ENCODE data around the gene WT1. TPM values are rescaled to one million over a fixed set of nuclear protein-coding genes. Genes with fewer than 3 reads are reported as not detected.

Gene WT1
- 0.14 TPM for polyA plus RNA-seq (2013, experiment 1 of 2)
- polyA plus RNA-seq (2013, experiment 2 of 2): 0.15 TPM

DNA sequence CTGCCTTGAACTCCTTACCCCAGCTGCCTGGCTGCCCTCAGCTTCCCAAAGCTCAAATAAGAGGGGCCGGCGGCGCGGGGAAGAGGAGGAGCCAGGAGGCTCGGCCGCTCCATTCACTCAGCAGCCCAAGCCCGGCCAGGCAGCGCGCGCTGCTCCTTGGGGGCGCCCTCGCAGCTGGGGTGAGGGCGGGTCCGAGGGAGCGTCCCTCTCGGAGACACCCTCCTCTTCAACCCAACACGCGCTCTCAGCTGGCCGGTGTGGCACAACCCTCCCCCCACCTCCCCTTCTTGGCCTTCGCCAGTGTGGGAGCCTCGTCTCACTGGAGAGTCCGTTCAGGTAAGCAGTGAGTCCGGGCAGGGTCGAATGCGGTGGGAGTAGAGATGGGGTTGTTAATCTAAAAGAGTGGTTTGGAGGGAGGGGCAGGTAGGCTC is at the start of gene WT1:
Gene WT1 (minus strand): TSS at position 29 of the 431 bp plus-strand sequence.
- Histone ChIP-seq H3K18ac (ENCODE audit: low read depth in 1 of 2, low read length in 2 of 2) (peak within 1 kb of the TSS; percentile 12 to 21), H3K4ac (ENCODE audit: low read depth in 1 of 2, low read length in 2 of 2) (no peak within 1 kb of the TSS), H2AK5ac (ENCODE audit: low read length, severe bottlenecking) (no peak within 1 kb of the TSS), H3K79me1 (replicated peaks; ENCODE audit: low read length, poor library complexity, severe bottlenecking) (no peaks in the 10 kb centered on the region), H2BK12ac (ENCODE audit: low read length in 2 of 2) (no peak within 1 kb of the TSS), H2AFZ (ENCODE audit: low read depth, low read length) (no peak within 1 kb of the TSS), H3K27ac (ENCODE audit: low read length, poor library complexity, severe bottlenecking) (no peak within 1 kb of the TSS), H2BK5ac (ENCODE audit: low read depth, low read length, poor library complexity, severe bottlenecking) (no peak within 1 kb of the TSS), H3K4me3 (ENCODE audit: insufficient read depth in 1 of 2, low read depth in 1 of 2, low read length in 2 of 2) (peak within 1 kb of the TSS in 1 of 2 experiments; percentile 31), H2BK15ac (ENCODE audit: low read depth, poor library complexity, severe bottlenecking) (no peak within 1 kb of the TSS), H4K8ac (ENCODE audit: low read length) (no peak within 1 kb of the TSS), H2BK120ac (ENCODE audit: low read depth, low read length) (no peak within 1 kb of the TSS), H3K9me3 (ENCODE audit: control insufficient read depth, low read length) (peaks cover 3% of the 10 kb centered on the region), H4K91ac (ENCODE audit: low read length) (peak within 1 kb of the TSS; percentile 23), H3K36me3 (ENCODE audit: control insufficient read depth in 1 of 2, insufficient read depth in 2 of 2, low read depth in 1 of 2, low read length in 2 of 2) (no peaks in the 10 kb centered on the region), H3K23ac (ENCODE audit: low read length in 2 of 2) (peak within 1 kb of the TSS in 1 of 2 experiments; percentile 93), H3K14ac (ENCODE audit: low read length in 2 of 2) (peak within 1 kb of the TSS in 1 of 2 experiments; percentile 18), H3K4me2 (ENCODE audit: low read length, poor library complexity, severe bottlenecking) (peak within 1 kb of the TSS; percentile 16), H3K4me1 (ENCODE audit: control insufficient read depth, insufficient read depth, low read depth, low read length) (peaks cover 33% of the 10 kb centered on the region), H3K9ac (ENCODE audit: low read length) (no peak within 1 kb of the TSS), H3K27me3 (ENCODE audit: control insufficient read depth in 1 of 2, insufficient read depth in 1 of 2, low read length in 2 of 2) (peaks cover 94 to 95% of the 10 kb centered on the region in 2 experiments)
- no peak for DNase-seq
- under 1% methylated on average over 9 of the region's 25 CpGs for WGBS

DNA sequence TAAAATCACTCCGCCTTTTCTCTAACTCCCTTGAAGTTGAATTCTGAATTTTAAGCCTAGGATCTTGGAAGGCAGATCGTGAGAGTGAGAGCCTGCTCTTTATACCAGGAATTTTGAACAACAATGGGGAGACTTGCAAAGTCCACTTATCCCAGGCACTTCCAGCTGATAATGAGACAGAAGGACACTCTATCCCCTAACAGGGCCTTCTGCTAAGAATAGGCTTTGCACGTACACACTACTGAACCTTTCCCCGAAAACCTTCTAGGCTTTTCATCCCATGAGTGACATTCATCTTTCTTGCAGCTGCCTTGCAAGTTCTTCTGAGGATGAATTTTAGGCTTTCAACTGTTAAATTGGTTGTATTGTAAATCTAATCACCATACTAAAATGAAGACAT is 44.0 kb upstream of the WT1 start:
- no peak overlapping the region for H3K18ac ChIP-seq (ENCODE audit: low read depth in 1 of 2, low read length in 2 of 2)
- H3K9me3 ChIP-seq (ENCODE audit: control insufficient read depth, low read length): no peaks in the 10 kb centered on the region
- no peaks in the 10 kb centered on the region for H3K4me1 ChIP-seq (ENCODE audit: control insufficient read depth, insufficient read depth, low read depth, low read length)
- no peak overlapping the region for H2AK5ac ChIP-seq (ENCODE audit: low read length, severe bottlenecking)
- peaks cover 0 to 31% of the 10 kb centered on the region in 2 experiments for H3K27me3 ChIP-seq (ENCODE audit: control insufficient read depth in 1 of 2, insufficient read depth in 1 of 2, low read length in 2 of 2)
- H3K4ac ChIP-seq (ENCODE audit: low read depth in 1 of 2, low read length in 2 of 2): no peak overlapping the region
- WGBS: 80% methylated on average over 4 of the region's 4 CpGs
- no peak overlapping the region for H4K8ac ChIP-seq (ENCODE audit: low read length)
- H3K4me2 ChIP-seq (ENCODE audit: low read length, poor library complexity, severe bottlenecking): no peak overlapping the region
- H3K27ac ChIP-seq (ENCODE audit: low read length, poor library complexity, severe bottlenecking): no peak overlapping the region
- no peak overlapping the region for H2BK5ac ChIP-seq (ENCODE audit: low read depth, low read length, poor library complexity, severe bottlenecking)
- H2BK15ac ChIP-seq (ENCODE audit: low read depth, poor library complexity, severe bottlenecking): no peak overlapping the region
- H3K79me1 ChIP-seq (replicated peaks; ENCODE audit: low read length, poor library complexity, severe bottlenecking): no peaks in the 10 kb centered on the region
- no peak overlapping the region for H2BK12ac ChIP-seq (ENCODE audit: low read length in 2 of 2)
- no peaks in the 10 kb centered on the region for H3K36me3 ChIP-seq (ENCODE audit: control insufficient read depth in 1 of 2, insufficient read depth in 2 of 2, low read depth in 1 of 2, low read length in 2 of 2)
- no peak overlapping the region for H2AFZ ChIP-seq (ENCODE audit: low read depth, low read length)
- H2BK120ac ChIP-seq (ENCODE audit: low read depth, low read length): no peak overlapping the region
- no peak overlapping the region for H3K23ac ChIP-seq (ENCODE audit: low read length in 2 of 2)
- no peak overlapping the region for H4K91ac ChIP-seq (ENCODE audit: low read length)
- no peak overlapping the region for H3K4me3 ChIP-seq (ENCODE audit: insufficient read depth in 1 of 2, low read depth in 1 of 2, low read length in 2 of 2)
- no peak for DNase-seq
- no peak overlapping the region for H3K9ac ChIP-seq (ENCODE audit: low read length)
- H3K14ac ChIP-seq (ENCODE audit: low read length in 2 of 2): no peak overlapping the region

DNA sequence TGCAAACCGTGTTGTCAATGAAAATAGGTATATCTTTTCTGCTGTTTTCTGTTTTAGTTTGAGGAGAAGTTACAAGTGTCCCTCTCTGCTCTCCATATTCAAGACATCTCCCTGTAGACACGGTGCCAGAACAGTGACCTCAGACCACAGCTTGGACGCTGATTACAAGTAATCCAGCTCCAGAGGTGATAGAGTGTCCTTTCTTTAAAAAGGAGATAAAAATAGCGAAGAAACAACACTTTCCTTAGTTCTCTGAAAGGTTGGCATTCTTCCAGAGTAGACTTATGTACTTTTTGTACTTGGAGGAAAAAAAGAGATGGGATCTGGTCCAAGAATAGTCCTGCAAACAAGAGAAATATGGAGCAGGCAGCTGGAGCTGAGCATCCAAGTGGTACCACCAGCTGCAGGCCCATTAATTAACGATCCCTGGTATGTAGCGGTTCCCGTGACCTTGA is 43.0 kb upstream of the WT1 start:
- Histone ChIP-seq H2BK120ac (ENCODE audit: low read depth, low read length) (no peak overlapping the region), H2AFZ (ENCODE audit: low read depth, low read length) (no peak overlapping the region), H3K79me1 (replicated peaks; ENCODE audit: low read length, poor library complexity, severe bottlenecking) (no peaks in the 10 kb centered on the region), H3K9ac (ENCODE audit: low read length) (no peak overlapping the region), H2BK5ac (ENCODE audit: low read depth, low read length, poor library complexity, severe bottlenecking) (no peak overlapping the region), H3K14ac (ENCODE audit: low read length in 2 of 2) (no peak overlapping the region), H3K23ac (ENCODE audit: low read length in 2 of 2) (no peak overlapping the region), H4K8ac (ENCODE audit: low read length) (no peak overlapping the region), H3K27ac (ENCODE audit: low read length, poor library complexity, severe bottlenecking) (no peak overlapping the region), H3K18ac (ENCODE audit: low read depth in 1 of 2, low read length in 2 of 2) (no peak overlapping the region), H3K9me3 (ENCODE audit: control insufficient read depth, low read length) (no peaks in the 10 kb centered on the region), H3K27me3 (ENCODE audit: control insufficient read depth in 1 of 2, insufficient read depth in 1 of 2, low read length in 2 of 2) (peaks cover 0 to 31% of the 10 kb centered on the region in 2 experiments), H3K36me3 (ENCODE audit: control insufficient read depth in 1 of 2, insufficient read depth in 2 of 2, low read depth in 1 of 2, low read length in 2 of 2) (no peaks in the 10 kb centered on the region), H3K4me2 (ENCODE audit: low read length, poor library complexity, severe bottlenecking) (no peak overlapping the region), H2AK5ac (ENCODE audit: low read length, severe bottlenecking) (no peak overlapping the region), H3K4me3 (ENCODE audit: insufficient read depth in 1 of 2, low read depth in 1 of 2, low read length in 2 of 2) (no peak overlapping the region), H2BK15ac (ENCODE audit: low read depth, poor library complexity, severe bottlenecking) (no peak overlapping the region), H2BK12ac (ENCODE audit: low read length in 2 of 2) (peak overlapping the region in 1 of 2 experiments; percentile 77), H4K91ac (ENCODE audit: low read length) (no peak overlapping the region), H3K4me1 (ENCODE audit: control insufficient read depth, insufficient read depth, low read depth, low read length) (no peaks in the 10 kb centered on the region), H3K4ac (ENCODE audit: low read depth in 1 of 2, low read length in 2 of 2) (no peak overlapping the region)
- WGBS: 79% methylated on average over 6 of the region's 7 CpGs
- no peak for DNase-seq

DNA sequence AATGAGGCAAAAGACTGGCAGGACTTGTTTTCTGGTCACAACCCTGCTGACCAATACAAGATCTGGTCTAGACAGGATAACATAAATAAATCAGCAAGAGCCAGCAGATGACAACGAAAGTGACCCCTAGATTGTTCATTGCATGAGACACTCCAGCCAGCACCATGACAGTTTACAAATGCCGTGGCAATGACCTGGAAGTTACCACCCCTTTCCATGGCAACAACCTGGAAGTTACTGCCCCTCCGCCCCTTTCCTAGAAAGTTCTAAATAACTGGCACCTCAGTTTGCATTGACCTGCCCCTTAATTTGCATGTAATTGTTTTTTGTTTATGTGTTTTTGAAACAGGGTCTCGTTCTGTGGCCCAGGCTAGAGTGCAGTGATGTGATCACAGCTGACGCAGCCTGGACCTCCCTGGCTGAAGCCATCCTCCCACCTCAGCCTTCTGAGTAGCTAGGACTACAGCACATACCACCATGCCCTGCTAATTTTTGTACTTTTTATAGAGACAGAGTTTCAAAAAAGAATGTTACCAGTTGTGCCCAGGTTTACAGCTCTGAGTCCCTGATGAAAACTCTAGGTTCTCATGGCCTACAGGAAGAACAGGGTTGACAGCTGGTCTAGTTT is 38.1 kb upstream of the WT1 start:
- Histone ChIP-seq H4K91ac (ENCODE audit: low read length) (no peak overlapping the region), H3K23ac (ENCODE audit: low read length in 2 of 2) (no peak overlapping the region)

More for the DNA sequence above, 38.1 kb upstream of the WT1 start:
- H3K36me3 ChIP-seq (ENCODE audit: control insufficient read depth in 1 of 2, insufficient read depth in 2 of 2, low read depth in 1 of 2, low read length in 2 of 2): no peaks in the 10 kb centered on the region
- no peak overlapping the region for H3K9ac ChIP-seq (ENCODE audit: low read length)
- H3K27me3 ChIP-seq (ENCODE audit: control insufficient read depth in 1 of 2, insufficient read depth in 1 of 2, low read length in 2 of 2): peaks cover 0 to 9% of the 10 kb centered on the region in 2 experiments
- H3K18ac ChIP-seq (ENCODE audit: low read depth in 1 of 2, low read length in 2 of 2): no peak overlapping the region
- no peak overlapping the region for H2BK5ac ChIP-seq (ENCODE audit: low read depth, low read length, poor library complexity, severe bottlenecking)
- no peak overlapping the region for H3K4me2 ChIP-seq (ENCODE audit: low read length, poor library complexity, severe bottlenecking)
- DNase-seq: no peak
- H3K14ac ChIP-seq (ENCODE audit: low read length in 2 of 2): no peak overlapping the region
- H4K8ac ChIP-seq (ENCODE audit: low read length): no peak overlapping the region
- no peak overlapping the region for H2BK15ac ChIP-seq (ENCODE audit: low read depth, poor library complexity, severe bottlenecking)
- 81% methylated on average over 4 of the region's 5 CpGs for WGBS
- no peak overlapping the region for H2BK120ac ChIP-seq (ENCODE audit: low read depth, low read length)
- H3K27ac ChIP-seq (ENCODE audit: low read length, poor library complexity, severe bottlenecking): no peak overlapping the region
- H2AFZ ChIP-seq (ENCODE audit: low read depth, low read length): no peak overlapping the region
- no peak overlapping the region for H2BK12ac ChIP-seq (ENCODE audit: low read length in 2 of 2)
- no peak overlapping the region for H2AK5ac ChIP-seq (ENCODE audit: low read length, severe bottlenecking)
- no peaks in the 10 kb centered on the region for H3K4me1 ChIP-seq (ENCODE audit: control insufficient read depth, insufficient read depth, low read depth, low read length)
- H3K4ac ChIP-seq (ENCODE audit: low read depth in 1 of 2, low read length in 2 of 2): no peak overlapping the region
- no peaks in the 10 kb centered on the region for H3K9me3 ChIP-seq (ENCODE audit: control insufficient read depth, low read length)
- no peaks in the 10 kb centered on the region for H3K79me1 ChIP-seq (replicated peaks; ENCODE audit: low read length, poor library complexity, severe bottlenecking)
- no peak overlapping the region for H3K4me3 ChIP-seq (ENCODE audit: insufficient read depth in 1 of 2, low read depth in 1 of 2, low read length in 2 of 2)

Measured in mesenchymal stem cell (in vitro differentiated cells and primary cell).